C4-2B (cell line): ENCODE data around the gene APP.

Experiments used
- CTCF ChIP-seq: fragments of 450-650 bp; conservative IDR thresholded peaks from 2 replicates; pipeline ENCODE4 v1.5.1; 2017; ENCODE audit warnings: mild to moderate bottlenecking
- ZFX ChIP-seq: fragments of 450-650 bp; IDR thresholded peaks from 2 replicates; pipeline ENCODE4 v1.6.1; 2017

GRCh38 chr21:26157801-26158200 is 12.8 kb downstream of the APP start:
- TF ChIP-seq CTCF (no peak), ZFX (no peak)
